ENCODE data around the gene CIITA. TPM values are rescaled to one million over a fixed set of nuclear protein-coding genes. Genes with fewer than 3 reads are reported as not detected.

CIITA gene
- total RNA-seq, 2 donors from 2014 or later: 4.5 to 9.6 TPM

- Histone ChIP-seq H3K4me3 (no peak overlapping the region), H3K27me3 (no peaks in the 10 kb centered on the region), H3K36me3 (no peaks in the 10 kb centered on the region), H3K9me3 (no peaks in the 10 kb centered on the region), H3K27ac (no peak overlapping the region), H3K4me1 (no peaks in the 10 kb centered on the region), H3K9ac (ENCODE audit: low read depth in 2 of 2, low read length in 2 of 2) (no peak overlapping the region)
- peak; percentile 37 for DNase-seq
- intact Hi-C loops (cut with DNase I): no loop called here
- peak; percentile 27 for TF ChIP-seq CTCF (IDR thresholded peaks at IDR 0.05)
These were observed 106.2 kb downstream of the CIITA start for GRCh38 chr16:10983159-10983558.

- no peak for TF ChIP-seq CTCF (IDR thresholded peaks at IDR 0.05)
- Histone ChIP-seq H3K9ac (ENCODE audit: low read depth in 2 of 2, low read length in 2 of 2) (no peak overlapping the region), H3K27me3 (no peaks in the 10 kb centered on the region), H3K36me3 (no peaks in the 10 kb centered on the region), H3K4me1 (no peaks in the 10 kb centered on the region), H3K27ac (no peak overlapping the region), H3K4me3 (no peak overlapping the region), H3K9me3 (no peaks in the 10 kb centered on the region)
- intact Hi-C loops (cut with DNase I): no loop called here
- no peak for DNase-seq
These were observed 107.5 kb downstream of the CIITA start for GRCh38 chr16:10984509-10984908.

Other genes starting within 250 kb of the CIITA start
- under 1 TPM; 0.21 to 0.82 TPM for gene TEKT5, start 182.3 kb upstream of the CIITA start, total RNA-seq
- 10 to 100 TPM; 28.4 to 28.7 TPM for gene NUBP1, start 133.4 kb upstream of the CIITA start, total RNA-seq
- gene TVP23A, start 58.4 kb upstream of the CIITA start, total RNA-seq: under 1 TPM in 1 of 2 donors, not detected in 1; 0.19 TPM
- 10 to 100 TPM; 23.8 to 29.5 TPM for gene DEXI, start 65.3 kb downstream of the CIITA start, total RNA-seq
- 10 to 100 TPM; 24.9 to 29.6 TPM for gene CLEC16A, start 67.4 kb downstream of the CIITA start, total RNA-seq

All from colonic mucosa (tissue), 4 donors.